SH-SY5Y (cell line): ENCODE data around the gene WNT3A.

ENCODE experiments used
- GATA2 ChIP-seq: IDR thresholded peaks from 2 replicates; pipeline ENCODE4 v1.6.1; 2011; ENCODE audit warnings: mild to moderate bottlenecking, low read depth, low read length
- GATA3 ChIP-seq: IDR thresholded peaks from 2 replicates; pipeline ENCODE4 v1.6.1; 2011; ENCODE audit warnings: low read depth, mild to moderate bottlenecking, low read length, moderate library complexity

Gene WNT3A

GRCh38 chr1:228009828-228010775 lies 3.3 kb downstream of the WNT3A start:
- TF ChIP-seq GATA3 (no peak), GATA2 (no peak)

- TF ChIP-seq GATA2 (no peak), GATA3 (no peak)
Measured at GRCh38 chr1:228010921-228011320, 4.1 kb downstream of the WNT3A start.

- TF ChIP-seq GATA2 (no peak), GATA3 (no peak)
Measured at GRCh38 chr1:228011721-228012311, 5.0 kb downstream of the WNT3A start.

DNA sequence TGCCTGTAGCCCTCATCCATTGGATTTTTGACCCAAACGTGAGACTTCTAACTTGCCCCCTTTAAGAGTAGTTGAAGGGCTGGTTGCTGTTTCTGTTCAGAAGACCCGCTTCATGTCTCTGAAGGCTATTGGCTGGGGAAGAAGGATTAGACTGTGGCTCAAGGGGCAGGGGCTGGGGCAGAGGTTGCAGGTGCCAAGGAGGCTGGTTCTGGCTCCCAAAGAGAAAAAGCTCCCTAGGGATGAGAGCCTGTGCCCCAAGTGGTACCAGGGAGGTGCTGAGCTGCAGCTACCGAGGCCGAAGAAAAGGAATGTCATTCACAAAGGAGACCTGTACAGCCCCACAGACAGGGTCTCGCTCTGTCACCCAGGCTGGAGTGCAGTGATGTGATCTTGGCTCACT lies 5.8 kb downstream of the WNT3A start:
- TF ChIP-seq GATA2 (no peak), GATA3 (no peak)

DNA sequence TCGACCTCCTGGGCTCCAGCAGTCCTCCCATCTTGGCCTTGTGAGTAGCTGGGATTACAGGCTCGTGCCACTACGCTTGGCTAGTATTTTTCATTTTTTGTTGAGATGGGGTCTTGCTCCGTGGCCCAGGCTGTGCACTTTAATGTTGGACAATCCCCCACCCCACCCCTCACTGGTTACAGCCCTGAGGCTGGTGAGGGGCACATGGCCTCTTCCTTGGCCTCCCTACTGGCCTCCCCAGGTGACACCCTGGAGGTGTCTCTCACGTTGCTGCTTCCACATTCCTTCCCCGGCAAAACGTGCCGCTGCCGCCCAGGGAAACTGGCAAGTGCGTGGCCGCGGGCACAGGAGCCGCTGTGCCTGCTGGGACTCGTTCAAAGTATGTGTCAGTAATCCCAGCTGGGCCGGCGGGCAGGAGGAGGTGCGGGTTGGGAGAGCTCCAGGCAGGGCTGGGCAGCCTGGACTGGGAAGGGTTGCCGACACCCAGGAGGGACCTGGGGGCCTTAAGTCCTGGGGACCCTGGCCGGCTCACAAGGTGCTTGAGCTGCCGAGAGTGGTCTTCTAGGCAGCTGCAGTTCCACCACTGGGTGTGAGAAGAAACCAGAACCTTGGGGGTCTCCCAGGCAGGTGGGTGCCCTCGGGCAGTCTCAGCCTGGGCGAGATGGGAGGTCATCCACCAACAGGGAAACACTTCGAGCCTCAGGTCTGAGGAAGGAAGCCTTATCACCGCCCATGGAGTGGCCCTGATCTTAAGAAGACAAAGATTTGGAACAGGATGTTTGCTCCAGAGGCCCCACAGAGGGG lies 6.5 kb downstream of the WNT3A start:
- TF ChIP-seq GATA3 (no peak), GATA2 (no peak)

- no peak for TF ChIP-seq GATA3
- TF ChIP-seq GATA2: no peak
Measured at GRCh38 chr1:228013935-228014930, 7.4 kb downstream of the WNT3A start.

DNA sequence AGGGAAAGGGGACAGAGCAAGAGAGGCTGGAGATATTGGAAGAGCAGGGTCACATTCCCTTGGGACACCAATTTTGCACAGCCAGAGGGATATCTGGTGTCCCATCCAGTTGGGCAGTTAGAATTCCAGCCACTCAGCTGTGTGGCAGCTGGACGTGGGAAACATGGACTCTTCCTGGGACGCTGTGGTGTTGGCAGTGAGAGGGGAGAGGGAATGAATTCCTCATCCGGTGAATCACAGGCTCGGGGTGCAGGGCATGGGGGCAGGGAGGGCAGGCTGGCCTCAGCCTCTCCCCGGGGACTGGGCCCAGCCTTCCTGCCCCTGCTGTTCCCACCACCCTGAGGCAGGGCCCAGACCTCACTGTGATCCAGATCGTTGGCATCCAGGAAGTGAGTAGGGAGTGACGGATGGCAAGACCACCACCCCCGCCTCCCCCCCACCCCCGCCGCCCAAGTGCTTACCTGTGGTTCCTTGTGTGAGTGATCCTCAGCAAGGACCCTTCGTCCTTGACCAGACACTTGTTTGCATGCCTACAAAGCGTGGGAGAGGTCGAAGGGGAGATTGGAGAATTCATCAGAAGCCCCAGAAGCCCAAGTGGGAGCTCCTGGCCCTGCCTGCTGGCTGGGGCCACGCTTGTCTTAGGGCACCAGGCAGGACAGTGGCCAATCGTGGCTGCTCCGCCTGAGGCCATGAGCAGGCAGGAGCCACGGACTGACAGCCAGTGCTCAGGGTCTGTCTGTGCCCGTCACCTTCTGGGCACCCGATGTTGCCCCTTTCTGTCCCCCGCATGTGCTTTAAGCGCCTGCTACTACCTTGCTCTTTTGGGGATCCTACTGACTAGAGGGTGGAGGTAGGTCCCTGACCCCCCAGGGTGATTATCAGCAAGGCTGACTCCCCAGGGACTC lies 8.7 kb downstream of the WNT3A start:
- TF ChIP-seq GATA3 (no peak), GATA2 (no peak)

DNA sequence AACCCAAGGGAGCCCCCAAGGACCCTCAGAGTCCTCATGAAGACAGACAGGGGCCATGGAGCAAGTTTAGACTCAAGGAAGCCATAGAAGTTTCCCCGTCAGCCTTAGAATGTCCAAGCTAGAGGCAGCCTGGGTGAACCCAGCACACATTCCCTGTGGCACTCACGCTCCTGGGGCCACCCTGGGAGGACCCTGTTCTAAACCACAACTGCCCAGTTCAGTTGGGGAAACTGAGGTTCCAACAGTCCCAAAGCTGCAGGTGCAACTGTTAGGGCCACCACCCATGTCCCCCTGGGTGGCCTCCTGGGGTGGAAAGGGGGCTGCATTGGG lies 9.3 kb downstream of the WNT3A start:
- no peak for TF ChIP-seq GATA3
- TF ChIP-seq GATA2: no peak

DNA sequence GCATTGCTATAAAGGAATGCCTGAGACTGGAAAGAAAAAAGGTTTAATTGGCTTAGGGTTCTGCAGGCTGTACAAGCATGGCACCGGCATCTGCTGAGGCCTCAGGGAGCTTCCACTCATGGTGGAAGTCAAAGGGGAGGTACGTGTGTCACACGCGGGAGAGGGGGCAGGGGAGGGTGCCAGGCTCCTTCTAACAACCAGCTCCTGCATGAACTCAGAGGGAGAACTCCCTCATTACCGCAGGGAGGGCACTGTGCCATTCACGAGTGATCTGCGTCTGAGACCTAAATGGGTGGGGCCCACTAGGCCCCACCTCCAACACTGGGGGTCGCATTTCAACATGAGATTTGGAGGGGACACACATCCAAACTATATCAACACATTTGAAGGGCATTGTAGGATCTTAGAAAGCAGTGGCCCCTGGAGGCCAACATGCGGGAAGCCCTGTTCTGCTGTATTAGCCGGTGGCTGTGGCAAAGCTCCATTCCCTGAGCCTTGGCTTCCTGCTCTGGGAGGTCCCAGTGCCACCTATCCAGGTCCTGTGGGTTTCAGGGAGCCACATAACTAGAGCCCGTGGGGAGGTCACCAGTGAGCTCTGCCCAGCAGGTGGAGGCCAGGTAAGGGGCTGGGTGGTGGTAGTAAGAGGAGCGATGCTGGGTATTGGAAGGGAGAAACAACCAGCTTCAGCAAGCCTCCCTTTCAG lies 10.0 kb downstream of the WNT3A start:
- TF ChIP-seq GATA3 (no peak), GATA2 (no peak)

DNA sequence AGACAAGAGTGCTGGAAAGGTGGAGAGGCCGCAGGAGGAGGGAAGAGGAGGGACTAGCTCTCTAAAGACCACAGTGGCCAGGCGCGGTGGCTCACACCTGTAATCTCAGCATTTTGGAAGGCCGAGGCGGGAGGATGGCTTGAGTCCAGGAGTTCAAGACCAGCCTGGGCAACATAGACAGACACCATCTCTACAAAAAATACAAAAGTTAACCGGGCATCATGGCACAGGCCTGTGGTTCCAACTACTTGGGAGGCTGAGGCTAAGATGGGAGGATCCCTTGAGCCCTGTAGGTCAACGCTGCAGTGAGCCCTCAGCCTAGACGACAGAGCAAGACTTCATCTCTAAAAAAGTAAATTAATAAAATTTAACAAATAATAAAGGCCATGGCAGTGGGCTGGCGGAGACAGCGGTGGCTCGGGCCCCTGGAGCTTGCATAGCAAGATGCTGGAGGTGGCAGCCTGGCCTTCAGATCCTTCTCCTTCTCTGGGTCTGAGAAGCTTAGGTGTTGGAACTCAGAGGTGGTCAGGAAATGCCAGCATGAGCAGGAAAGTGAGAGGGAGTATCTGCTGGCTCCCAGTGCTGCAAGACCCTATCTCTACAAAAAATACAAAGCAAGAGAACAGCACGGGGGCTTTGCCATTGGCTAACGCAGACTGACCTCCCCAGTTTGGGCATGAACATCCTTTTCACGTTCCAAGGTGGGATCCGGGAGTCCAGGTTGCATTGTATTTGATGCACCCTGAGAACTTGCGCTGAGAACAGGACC lies 10.7 kb downstream of the WNT3A start:
- TF ChIP-seq GATA2 (no peak), GATA3 (no peak)

DNA sequence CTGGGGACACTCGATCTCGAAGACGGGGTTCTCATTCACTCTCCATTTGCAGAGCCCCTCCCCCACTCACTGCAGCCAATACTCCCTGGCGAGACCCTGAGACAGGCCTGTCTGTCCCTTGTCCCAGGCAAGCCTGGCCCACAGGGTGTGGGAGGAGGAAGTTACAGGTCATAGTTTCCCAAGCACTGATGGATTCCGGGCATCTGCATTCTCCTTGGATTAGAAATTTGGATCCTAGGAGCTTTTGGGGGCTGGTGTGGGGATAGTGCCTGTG lies 11.3 kb downstream of the WNT3A start:
- TF ChIP-seq GATA3 (no peak), GATA2 (no peak)

- TF ChIP-seq GATA3: no peak
- TF ChIP-seq GATA2: no peak
Measured at GRCh38 chr1:228018961-228019721, 12.3 kb downstream of the WNT3A start.
